Astrocyte of the spinal cord (primary cell): ENCODE results near the gene RCVRN.

Experiments used
- DNase-seq: peaks from one replicate; pipeline ENCODE4 v3.0.0; 2011; ENCODE audit warnings: low read depth, low spot score
- H3K4me3 ChIP-seq: 2 replicates; pipeline ENCODE4 v1.5.1; 2011; ENCODE audit warnings: low read depth, mild to moderate bottlenecking, low read length, moderate library complexity
- CTCF ChIP-seq: IDR thresholded peaks from 2 replicates; pipeline ENCODE4 v1.5.1; 2012; ENCODE audit warnings: low read depth, mild to moderate bottlenecking, low read length, inconsistent platforms
- in situ Hi-C: cut with HindIII; loops from 2 replicates; pipeline ENCODE4 v1.10.0; 2017; ENCODE audit warnings: low sequenced_read_pairs

Gene RCVRN

GRCh38 chr17:9883451-9883850, 21.6 kb downstream of the RCVRN start:
- no peak overlapping the region for H3K4me3 ChIP-seq
- in situ Hi-C loops = no loop called here
- no peak for DNase-seq
- TF ChIP-seq CTCF = no peak

- in situ Hi-C loops = no loop called here
- DNase-seq = peak; percentile 35
- no peak overlapping the region for H3K4me3 ChIP-seq
- TF ChIP-seq CTCF = no peak
Measured at GRCh38 chr17:9880582-9880999, 24.5 kb downstream of the RCVRN start.

- peak; percentile 69 for DNase-seq
- no peak overlapping the region for H3K4me3 ChIP-seq
- in situ Hi-C loops = no loop called here
- no peak for TF ChIP-seq CTCF
Measured at GRCh38 chr17:9878786-9879525, 26.1 kb downstream of the RCVRN start.

- in situ Hi-C loops = no loop called here
Measured at GRCh38 chr17:9878356-9878755, 26.7 kb downstream of the RCVRN start.

GRCh38 chr17:9875441-9875840, 29.6 kb downstream of the RCVRN start:
- no peak overlapping the region for H3K4me3 ChIP-seq
- no peak for TF ChIP-seq CTCF
- DNase-seq = peak; percentile 89
- in situ Hi-C loops = no loop called here

More at GRCh38 chr17:9878356-9878755, 26.7 kb downstream of the RCVRN start:
- DNase-seq = no peak
- TF ChIP-seq CTCF = no peak
- no peak overlapping the region for H3K4me3 ChIP-seq

GRCh38 chr17:9874722-9875121, 30.3 kb downstream of the RCVRN start:
- no peak overlapping the region for H3K4me3 ChIP-seq
- DNase-seq = no peak
- TF ChIP-seq CTCF = no peak
- in situ Hi-C loops = no loop called here

- H3K4me3 ChIP-seq = no peak overlapping the region
- in situ Hi-C loops = no loop called here
- DNase-seq = no peak
- TF ChIP-seq CTCF = no peak
Measured at GRCh38 chr17:9872852-9873251, 32.2 kb downstream of the RCVRN start.
